ENCODE results near the gene ZNF397.

DNA sequence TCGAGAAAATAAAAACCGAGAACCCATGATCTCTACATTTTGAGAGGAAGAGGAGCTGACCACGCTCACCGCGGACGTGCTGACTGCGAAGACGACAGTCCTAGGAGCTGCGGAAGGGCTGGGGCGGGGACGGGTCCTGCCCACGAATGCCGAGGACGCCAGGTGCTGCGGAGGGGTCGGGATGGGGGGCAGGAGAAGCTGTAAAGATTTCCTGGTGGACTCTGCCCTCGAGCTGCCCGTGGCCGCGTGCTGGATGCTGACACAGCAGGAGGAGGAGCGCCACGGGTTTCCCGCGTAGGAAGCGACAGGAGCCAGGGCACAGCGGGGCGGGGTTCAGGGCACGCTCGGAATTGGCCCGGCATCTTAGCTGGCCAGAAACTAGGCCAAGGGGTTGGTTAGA is 27.0 kb downstream of the ZNF397 start:
- TF ChIP-seq, protein P1, sequence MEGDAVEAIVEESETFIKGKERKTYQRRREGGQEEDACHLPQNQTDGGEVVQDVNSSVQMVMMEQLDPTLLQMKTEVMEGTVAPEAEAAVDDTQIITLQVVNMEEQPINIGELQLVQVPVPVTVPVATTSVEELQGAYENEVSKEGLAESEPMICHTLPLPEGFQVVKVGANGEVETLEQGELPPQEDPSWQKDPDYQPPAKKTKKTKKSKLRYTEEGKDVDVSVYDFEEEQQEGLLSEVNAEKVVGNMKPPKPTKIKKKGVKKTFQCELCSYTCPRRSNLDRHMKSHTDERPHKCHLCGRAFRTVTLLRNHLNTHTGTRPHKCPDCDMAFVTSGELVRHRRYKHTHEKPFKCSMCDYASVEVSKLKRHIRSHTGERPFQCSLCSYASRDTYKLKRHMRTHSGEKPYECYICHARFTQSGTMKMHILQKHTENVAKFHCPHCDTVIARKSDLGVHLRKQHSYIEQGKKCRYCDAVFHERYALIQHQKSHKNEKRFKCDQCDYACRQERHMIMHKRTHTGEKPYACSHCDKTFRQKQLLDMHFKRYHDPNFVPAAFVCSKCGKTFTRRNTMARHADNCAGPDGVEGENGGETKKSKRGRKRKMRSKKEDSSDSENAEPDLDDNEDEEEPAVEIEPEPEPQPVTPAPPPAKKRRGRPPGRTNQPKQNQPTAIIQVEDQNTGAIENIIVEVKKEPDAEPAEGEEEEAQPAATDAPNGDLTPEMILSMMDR (IDR thresholded peaks at IDR 0.05; ENCODE audit: low read length): no peak
- TF ChIP-seq EZH2 (IDR thresholded peaks at IDR 0.05; ENCODE audit: borderline replicate concordance, low read length): no peak
